ENCODE data around the gene MRPL4. TPM values are rescaled to one million over a fixed set of nuclear protein-coding genes. Genes with fewer than 3 reads are reported as not detected.

The MRPL4 gene
- total and polyA plus RNA-seq, 2 experiments from 2014 or later = 92.0 to 171 TPM

- TF ChIP-seq ZNF462 (CRISPR knock-in tag; IDR thresholded peaks at IDR 0.05) (no peak), EZH2 (IDR thresholded peaks at IDR 0.05; ENCODE audit: low read depth, unreplicated experiment) (no peak), POLR2AphosphoS5 (IDR thresholded peaks at IDR 0.05; ENCODE audit: low read depth) (no peak)
Measured at GRCh38 chr19:10246511-10246910, 5.5 kb upstream of the MRPL4 start (continued).

- Histone ChIP-seq H3K27me3 (ENCODE audit: insufficient read depth) (no peaks in the 10 kb centered on the region), H3K4me1 (ENCODE audit: insufficient read depth) (no peaks in the 10 kb centered on the region), H3K36me3 (ENCODE audit: insufficient read depth) (peaks cover 10% of the 10 kb centered on the region), H2AFZ (peak overlapping the region; percentile 23; the same call in 1 of the 2 replicates), H3K79me2 (replicated peaks; ENCODE audit: insufficient read depth) (peaks cover 11% of the 10 kb centered on the region), H3K4me2 (peak overlapping the region; percentile 98), H3K9me2 (ENCODE audit: insufficient read depth) (no peaks in the 10 kb centered on the region), H4K20me1 (replicated peaks; ENCODE audit: insufficient read depth) (peaks cover 6% of the 10 kb centered on the region; the same call in 1 of the 2 replicates), H3K27ac (ENCODE audit: low read depth) (no peak overlapping the region), H3F3A (replicated peaks; ENCODE audit: low read depth) (peaks cover 6% of the 10 kb centered on the region), H3K4me3 (peak overlapping the region; percentile 68)
- Mint-ChIP-seq H3K36me3 (ENCODE audit: low read depth) (peaks cover 40% of the 10 kb centered on the region), H3K4me1 (peaks cover 4% of the 10 kb centered on the region), H3K9me3 (peaks cover 2% of the 10 kb centered on the region; the same call in 2 of the 3 replicates), H3K27me3 (ENCODE audit: insufficient read depth, low read depth, poor library complexity) (peaks cover 15% of the 10 kb centered on the region), H3K27ac (peak overlapping the region; percentile 99; the same call in 1 of the 2 replicates), H3K4me3 (peak overlapping the region; percentile 99)
- ATAC-seq = no peak
- DNase-seq (ENCODE audit: low spot score) = no peak
- TF ChIP-seq CREB1 (CRISPR knock-in tag; IDR thresholded peaks at IDR 0.05; ENCODE audit: low read depth) = no peak
- TF ChIP-seq POLR2AphosphoS5 (IDR thresholded peaks at IDR 0.05; ENCODE audit: low read depth) = no peak
- TF ChIP-seq ZNF331 (CRISPR knock-in tag; IDR thresholded peaks at IDR 0.05; ENCODE audit: low read depth) = no peak
- no peak for TF ChIP-seq STAT1 (IDR thresholded peaks at IDR 0.05; ENCODE audit: unreplicated experiment)
- no peak for TF ChIP-seq EZH2phosphoT487 (IDR thresholded peaks at IDR 0.05; ENCODE audit: unreplicated experiment)
- TF ChIP-seq CTCF (conservative IDR thresholded peaks at IDR 0.05; ENCODE audit: low read depth in 2 of 2) = no peak
- no peak for TF ChIP-seq EZH2 (IDR thresholded peaks at IDR 0.05; ENCODE audit: low read depth, unreplicated experiment)
- TF ChIP-seq NANOG (IDR thresholded peaks at IDR 0.05; ENCODE audit: borderline replicate concordance) = no peak
- TF ChIP-seq JUNB (IDR thresholded peaks at IDR 0.05; ENCODE audit: unreplicated experiment) = no peak
- TF ChIP-seq REST (IDR thresholded peaks at IDR 0.05; ENCODE audit: unreplicated experiment) = no peak
Measured at GRCh38 chr19:10252707-10253106, 693 bp downstream of the MRPL4 start.
